Erythroblast (primary cell): ENCODE measurements around the gene TIMP3.

Source experiments
- GATA1 ChIP-seq: IDR thresholded peaks from 2 replicates; pipeline ENCODE4 v1.6.1; 2011; ENCODE audit warnings: low read depth, mild to moderate bottlenecking, control low read depth, low read length, moderate library complexity
- POLR2A ChIP-seq: IDR thresholded peaks from 2 replicates; pipeline ENCODE4 v1.6.1; 2011; ENCODE audit warnings: mild to moderate bottlenecking, low read length

DNA sequence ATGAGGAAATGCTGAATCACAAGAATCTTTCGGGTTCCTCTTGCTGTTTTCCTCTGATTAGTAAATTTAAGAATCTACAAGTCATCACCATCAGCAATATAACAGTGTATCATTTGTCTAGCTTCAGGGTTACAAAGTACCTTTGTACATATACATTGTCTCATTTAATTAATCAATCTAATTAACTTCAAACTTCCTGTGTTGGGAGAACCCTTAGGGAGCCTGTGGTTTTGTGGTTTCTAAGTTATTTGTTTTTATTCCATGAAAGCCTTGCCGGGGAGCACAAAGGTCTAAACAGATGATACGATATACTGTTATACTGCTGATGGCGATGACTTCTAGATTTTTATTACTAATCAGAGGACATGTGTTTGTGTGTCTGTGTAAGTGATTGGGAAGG, 41.0 kb downstream of the TIMP3 start:
- no peak for TF ChIP-seq POLR2A
- TF ChIP-seq GATA1: no peak
